ENCODE results near the gene ERN2. TPM values are rescaled to one million over a fixed set of nuclear protein-coding genes. Genes with fewer than 3 reads are reported as not detected.

The ERN2 gene
- total RNA-seq, 4 donors from 2014 or later, result 70.1 to 149 (median 92.3) TPM

GRCh38 chr16:23663918-23664317 lies 49.1 kb downstream of the ERN2 start:
- TF ChIP-seq POLR2A (IDR thresholded peaks at IDR 0.05) (no peak), CTCF (IDR thresholded peaks at IDR 0.05) (no peak)
- Histone ChIP-seq H3K27me3 (no peaks in the 10 kb centered on the region), H3K4me1 (no peaks in the 10 kb centered on the region), H3K4me3 (no peak overlapping the region), H3K27ac (no peak overlapping the region), H3K36me3 (peaks cover 0 to 100% (median 5%) of the 10 kb centered on the region in 3 donors), H3K9me3 (no peaks in the 10 kb centered on the region)
- no peak for DNase-seq

- no peaks in the 10 kb centered on the region for H3K9me3 ChIP-seq
- H3K4me1 ChIP-seq, result no peaks in the 10 kb centered on the region
- H3K27ac ChIP-seq, result no peak overlapping the region
- H3K36me3 ChIP-seq, result peaks cover 0 to 27% (median 0%) of the 10 kb centered on the region in 3 donors
- H3K27me3 ChIP-seq, result no peaks in the 10 kb centered on the region
- TF ChIP-seq CTCF (IDR thresholded peaks at IDR 0.05), result no peak
- no peak for TF ChIP-seq POLR2A (IDR thresholded peaks at IDR 0.05)
- H3K4me3 ChIP-seq, result no peak overlapping the region
- DNase-seq, result no peak
Measured at GRCh38 chr16:23651943-23652468, 61.0 kb downstream of the ERN2 start.

GRCh38 chr16:23650674-23651416 lies 62.2 kb downstream of the ERN2 start:
- Histone ChIP-seq H3K4me1 (no peaks in the 10 kb centered on the region), H3K27me3 (no peaks in the 10 kb centered on the region), H3K9me3 (no peaks in the 10 kb centered on the region), H3K27ac (no peak overlapping the region), H3K36me3 (peaks cover 0 to 37% (median 0%) of the 10 kb centered on the region in 3 donors), H3K4me3 (no peak overlapping the region)
- DNase-seq, result no peak
- no peak for TF ChIP-seq POLR2A (IDR thresholded peaks at IDR 0.05)
- no peak for TF ChIP-seq CTCF (IDR thresholded peaks at IDR 0.05)

- no peak for DNase-seq
- Histone ChIP-seq H3K27me3 (no peaks in the 10 kb centered on the region), H3K4me1 (peaks cover 0 to 19% (median 0%) of the 10 kb centered on the region in 4 donors), H3K27ac (peak overlapping the region in 2 of 4 donors; percentile 79 to 82), H3K9me3 (no peaks in the 10 kb centered on the region), H3K36me3 (peaks cover 0 to 41% (median 0%) of the 10 kb centered on the region in 3 donors), H3K4me3 (peak overlapping the region; percentile 72 to 88 (median 85))
- TF ChIP-seq POLR2A (IDR thresholded peaks at IDR 0.05) (no peak), CTCF (IDR thresholded peaks at IDR 0.05) (no peak)
Measured at GRCh38 chr16:23642246-23642774, 70.7 kb downstream of the ERN2 start.

- TF ChIP-seq POLR2A (IDR thresholded peaks at IDR 0.05) (peak; percentile 42 to 52), CTCF (IDR thresholded peaks at IDR 0.05) (peak in 2 of 6 experiments; percentile 7 to 15)
- no peaks in the 10 kb centered on the region for H3K27me3 ChIP-seq
- H3K4me3 ChIP-seq, result peak within 1 kb of the TSS; percentile 72 to 88 (median 85)
- H3K36me3 ChIP-seq, result peaks cover 0 to 39% (median 0%) of the 10 kb centered on the region in 3 donors
- peaks cover 0 to 19% (median 0%) of the 10 kb centered on the region in 4 donors for H3K4me1 ChIP-seq
- no peaks in the 10 kb centered on the region for H3K9me3 ChIP-seq
- DNase-seq, result peak; percentile 91 to 96 (median 93)
- peak within 1 kb of the TSS; percentile 75 to 82 (median 80) for H3K27ac ChIP-seq
Measured at GRCh38 chr16:23640931-23641765, 71.9 kb downstream of the ERN2 start, which contains the start of the genes DCTN5 and PALB2. Gene DCTN5, plus strand, starts transcription at chr16:23641466. Its CDS starts 77 bp downstream, at chr16:23641543. Gene PALB2, minus strand, starts transcription at chr16:23641310. Its CDS starts 153 bp downstream, at chr16:23641157.

All from Peyer's patch (tissue), 4 donors.